Measurements from ENCODE around the gene TBX21.

Gene TBX21

GRCh38 chr17:47699536-47699840 is 33.5 kb upstream of the TBX21 start:
- no peak for DNase-seq (ENCODE audit: low read depth)
- H3K4me3 ChIP-seq (ENCODE audit: low read depth, low read length), result no peak overlapping the region
- TF ChIP-seq CTCF (IDR thresholded peaks at IDR 0.05; ENCODE audit: low read depth, low read length, missing control alignments), result no peak

GRCh38 chr17:47700471-47701449 is 32.3 kb upstream of the TBX21 start:
- no peak for TF ChIP-seq CTCF (IDR thresholded peaks at IDR 0.05; ENCODE audit: low read depth, low read length, missing control alignments)
- no peak overlapping the region for H3K4me3 ChIP-seq (ENCODE audit: low read depth, low read length)
- DNase-seq (ENCODE audit: low read depth), result no peak

- DNase-seq (ENCODE audit: low read depth), result no peak
- H3K4me3 ChIP-seq (ENCODE audit: low read depth, low read length), result no peak overlapping the region
- no peak for TF ChIP-seq CTCF (IDR thresholded peaks at IDR 0.05; ENCODE audit: low read depth, low read length, missing control alignments)
Observed at GRCh38 chr17:47701608-47702007, 31.4 kb upstream of the TBX21 start.

GRCh38 chr17:47702391-47702995 is 30.5 kb upstream of the TBX21 start:
- DNase-seq (ENCODE audit: low read depth), result no peak
- no peak for TF ChIP-seq CTCF (IDR thresholded peaks at IDR 0.05; ENCODE audit: low read depth, low read length, missing control alignments)
- no peak overlapping the region for H3K4me3 ChIP-seq (ENCODE audit: low read depth, low read length)

GRCh38 chr17:47703191-47703591 is 29.8 kb upstream of the TBX21 start:
- no peak for TF ChIP-seq CTCF (IDR thresholded peaks at IDR 0.05; ENCODE audit: low read depth, low read length, missing control alignments)
- no peak for DNase-seq (ENCODE audit: low read depth)
- H3K4me3 ChIP-seq (ENCODE audit: low read depth, low read length), result no peak overlapping the region

GRCh38 chr17:47703671-47704070 is 29.4 kb upstream of the TBX21 start:
- no peak overlapping the region for H3K4me3 ChIP-seq (ENCODE audit: low read depth, low read length)
- TF ChIP-seq CTCF (IDR thresholded peaks at IDR 0.05; ENCODE audit: low read depth, low read length, missing control alignments), result no peak
- no peak for DNase-seq (ENCODE audit: low read depth)

Measured in GM12864 (cell line).